IPS-NIHi11 (cell line): ENCODE results near the gene DMBX1.
A peak's percentile ranks its signal among the peaks of the same experiment; 100 is the strongest.

Experiments
- DNase-seq: peaks from one replicate; pipeline ENCODE4 v3.0.0; 2012; ENCODE audit warnings: mixed read lengths, low spot score

Gene DMBX1

DNA sequence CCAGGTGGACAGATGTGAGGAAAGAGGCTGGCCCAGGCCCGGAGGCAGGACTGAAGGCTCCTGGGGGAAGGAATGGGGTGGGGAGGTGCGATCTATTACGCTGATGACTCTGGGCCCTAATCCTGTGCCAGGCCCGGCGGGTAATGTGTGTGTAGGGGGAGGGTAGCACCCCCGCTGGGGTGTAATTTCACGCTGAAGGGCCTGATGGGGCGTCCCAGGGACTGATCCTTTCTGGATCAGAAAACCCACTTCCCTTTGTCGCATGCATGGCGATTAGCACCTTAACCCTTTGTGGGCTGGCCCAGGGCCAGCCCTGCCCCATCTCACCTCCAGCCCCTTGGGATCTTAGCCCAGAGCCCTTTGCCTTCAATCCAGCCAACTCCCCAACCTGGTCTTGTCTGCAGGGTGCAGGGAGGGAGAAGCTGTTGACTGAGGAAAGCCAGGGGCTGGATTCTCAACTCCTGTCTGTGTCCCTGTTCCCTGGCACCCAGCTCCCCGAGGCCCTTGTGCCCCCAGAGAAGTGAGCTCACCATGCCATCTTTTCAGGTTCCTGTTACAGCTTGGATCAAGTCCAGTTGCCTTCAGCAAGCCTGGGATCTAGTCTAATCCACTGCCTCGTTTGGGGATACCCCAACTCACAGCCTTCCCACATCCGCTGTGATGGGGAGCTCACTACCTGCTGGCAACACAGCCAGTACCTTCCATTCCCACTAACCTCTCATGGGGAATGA lies 35.8 kb downstream of the DMBX1 start:
- no peak for DNase-seq

DNA sequence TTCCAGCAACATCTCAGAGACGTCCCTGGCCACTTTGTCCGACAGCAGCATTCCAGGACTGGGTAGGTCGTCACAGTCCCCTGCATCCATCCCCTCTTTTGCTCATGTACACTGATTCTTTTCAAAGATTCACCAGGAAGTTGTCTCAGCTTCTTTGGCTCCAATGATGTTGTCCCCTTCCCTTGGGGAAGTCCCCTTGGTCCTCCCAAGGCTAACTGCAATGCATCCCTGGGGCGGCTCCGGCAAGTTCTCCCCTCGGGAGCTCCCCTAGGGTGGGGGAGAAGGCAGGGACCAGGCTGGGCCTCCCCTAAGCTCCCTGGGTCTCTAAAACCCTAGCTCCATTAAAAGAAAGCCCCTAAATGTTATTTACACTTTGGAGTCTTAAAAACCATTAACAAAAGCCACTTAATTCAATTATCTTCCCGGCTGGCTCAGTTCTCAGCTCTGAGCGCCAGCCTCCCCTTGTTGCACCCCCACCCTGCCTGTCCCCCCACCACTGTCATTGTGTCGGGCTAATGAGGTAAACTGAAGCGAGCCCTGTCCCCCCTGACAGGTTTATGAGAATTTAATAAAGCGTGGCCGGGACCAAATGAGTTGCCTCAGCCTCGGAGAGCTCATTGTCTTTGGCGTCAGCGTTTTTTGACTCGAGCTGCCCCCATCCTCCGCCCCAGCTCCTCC lies 36.5 kb downstream of the DMBX1 start:
- no peak for DNase-seq

DNA sequence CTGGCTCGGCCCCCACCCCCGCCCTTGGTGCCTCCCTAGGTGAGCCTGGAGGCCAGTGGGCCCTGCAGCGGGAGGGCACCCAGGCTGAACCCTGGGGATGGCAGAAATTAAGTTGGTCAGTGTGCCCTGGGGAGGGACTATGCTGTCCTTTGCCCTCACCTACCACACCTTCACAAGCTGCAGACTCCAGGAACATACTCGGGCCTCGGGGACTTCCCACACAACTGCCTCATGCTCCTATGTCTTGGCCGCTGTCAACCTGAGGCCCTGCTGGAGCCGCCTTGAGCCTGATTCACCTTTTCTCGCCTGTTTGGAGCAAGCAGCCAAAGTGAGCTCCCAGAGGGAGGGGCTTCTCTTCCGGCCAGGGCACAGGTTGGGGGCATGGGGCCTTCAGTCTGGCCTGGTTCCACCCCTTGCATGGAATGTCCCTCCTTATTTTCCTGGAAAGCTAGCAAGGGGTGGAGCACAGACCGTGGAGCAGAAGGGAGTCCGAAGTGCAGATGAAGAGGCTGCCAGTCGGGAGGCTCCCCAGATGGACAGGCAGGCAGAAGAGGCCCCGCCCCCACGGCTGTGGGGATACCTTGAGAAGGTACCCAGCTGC lies 37.2 kb downstream of the DMBX1 start:
- DNase-seq: peak; percentile 66

DNA sequence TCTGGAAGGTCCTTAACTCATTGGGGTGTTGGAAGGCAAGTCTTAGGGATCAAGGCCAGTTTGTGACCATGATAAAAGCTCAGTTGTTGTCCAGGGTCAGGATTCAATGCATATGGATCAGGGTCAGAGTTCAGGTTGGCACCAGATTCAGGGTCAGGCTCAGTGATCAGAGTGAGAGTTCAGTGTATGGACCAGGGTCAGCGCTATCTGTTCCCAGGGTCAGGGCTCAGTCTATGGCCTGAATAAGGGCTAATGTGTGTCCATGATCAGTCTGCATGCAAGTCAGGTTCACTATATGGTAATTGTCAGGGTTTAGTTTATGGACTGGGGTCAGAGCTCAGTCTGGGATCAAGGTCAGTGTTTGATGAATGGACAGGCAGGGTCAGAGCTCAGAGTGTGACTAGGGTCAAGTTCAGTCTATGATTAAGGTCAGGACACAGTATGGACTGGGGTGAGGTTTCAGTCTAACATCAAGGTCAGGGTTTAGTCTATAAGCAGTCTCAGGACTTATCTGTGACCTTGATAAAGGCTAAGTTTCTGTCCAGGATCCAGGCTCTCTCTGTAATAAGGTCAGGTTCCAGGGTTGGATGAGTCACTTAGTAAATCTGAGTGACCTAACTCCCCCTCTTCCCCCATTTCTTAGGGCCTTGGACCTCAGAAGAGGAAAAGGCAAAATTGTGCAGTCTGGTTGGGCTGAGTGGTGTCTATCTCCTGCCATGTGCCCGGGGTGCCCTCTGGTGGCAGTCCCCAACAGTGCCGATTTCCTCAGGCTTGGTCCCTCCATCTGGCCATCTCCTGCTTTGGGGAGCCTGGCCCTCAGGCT lies 38.0 kb downstream of the DMBX1 start:
- peak; percentile 86 for DNase-seq

DNA sequence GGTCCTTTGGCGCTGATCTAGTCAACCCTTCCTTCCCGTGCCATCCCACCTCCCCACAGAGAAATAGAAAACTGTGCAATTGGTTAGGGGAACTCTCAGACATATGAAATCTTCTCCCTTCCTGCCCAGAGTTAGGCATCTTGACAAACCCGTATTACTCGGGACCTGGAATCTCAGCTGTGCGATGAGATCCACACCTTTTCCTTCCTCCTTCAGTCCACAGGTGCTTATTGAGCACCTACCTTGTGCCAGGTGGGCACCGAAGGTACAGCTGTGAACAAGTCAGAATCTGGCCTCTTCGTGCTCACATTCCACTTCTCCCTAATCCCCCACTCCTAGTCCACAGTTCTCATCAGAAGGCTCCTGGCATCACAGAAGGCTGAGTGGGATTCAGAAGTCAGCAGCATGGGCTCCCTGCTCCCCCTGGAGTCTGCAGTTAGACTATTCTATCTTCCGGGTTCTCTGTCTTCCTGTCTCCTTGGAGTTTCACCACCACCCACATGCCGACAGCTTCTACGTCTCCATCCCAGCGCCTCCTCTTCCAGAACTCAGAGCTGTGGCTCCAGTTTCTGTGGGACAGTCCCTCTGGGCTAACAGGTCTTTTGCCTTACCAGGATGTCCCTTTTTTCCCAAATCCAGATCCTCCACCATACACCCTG lies 38.8 kb downstream of the DMBX1 start:
- DNase-seq: no peak

DNA sequence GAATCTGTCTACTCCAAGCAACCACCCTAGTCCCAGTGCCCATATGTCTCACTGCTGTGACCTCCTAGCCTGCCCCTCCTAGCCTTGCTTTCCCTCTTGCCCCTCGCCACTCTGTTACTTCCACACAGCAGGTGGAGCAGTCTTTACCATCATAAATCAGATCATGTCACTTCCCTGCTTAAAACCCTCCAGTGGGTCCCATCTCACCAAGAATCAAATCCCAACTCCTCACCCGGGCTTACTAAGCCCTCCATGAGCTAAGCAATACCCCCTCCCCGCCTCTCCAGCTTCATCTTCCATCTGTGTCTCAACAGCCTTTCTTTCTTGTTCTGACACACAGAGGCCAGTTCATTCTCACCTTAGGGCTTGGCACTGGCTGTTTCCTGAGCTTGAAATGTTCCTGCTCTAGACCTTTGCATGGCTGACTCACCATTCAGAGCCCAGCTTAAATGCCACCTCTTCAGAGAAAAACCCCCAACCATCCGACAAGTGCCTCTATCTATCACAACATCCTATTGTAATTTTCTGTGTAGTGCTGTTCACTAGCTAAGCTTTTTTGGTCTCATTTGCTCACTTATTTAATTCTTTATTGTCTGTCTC lies 39.5 kb downstream of the DMBX1 start:
- DNase-seq: no peak

DNA sequence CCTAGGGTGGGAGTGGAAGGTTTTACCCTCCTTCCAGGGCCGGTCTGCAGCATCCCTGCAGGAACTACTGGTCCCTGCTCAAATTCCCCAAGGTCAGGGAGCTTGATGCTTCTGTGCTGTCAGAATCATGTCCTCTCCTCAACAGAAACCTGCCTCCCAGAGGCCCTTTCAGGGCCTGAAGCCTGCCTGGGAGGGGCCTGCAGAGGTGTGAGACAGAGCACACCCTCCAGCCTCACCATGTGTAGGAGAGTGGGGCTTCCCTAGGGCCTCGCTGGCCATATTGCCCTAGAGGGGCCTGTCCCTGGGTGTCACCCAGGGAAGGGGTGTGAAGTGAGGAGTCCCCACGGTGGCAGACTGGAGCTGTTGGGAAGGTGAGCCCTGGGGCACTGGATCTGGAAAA lies 40.7 kb downstream of the DMBX1 start:
- DNase-seq: no peak

DNA sequence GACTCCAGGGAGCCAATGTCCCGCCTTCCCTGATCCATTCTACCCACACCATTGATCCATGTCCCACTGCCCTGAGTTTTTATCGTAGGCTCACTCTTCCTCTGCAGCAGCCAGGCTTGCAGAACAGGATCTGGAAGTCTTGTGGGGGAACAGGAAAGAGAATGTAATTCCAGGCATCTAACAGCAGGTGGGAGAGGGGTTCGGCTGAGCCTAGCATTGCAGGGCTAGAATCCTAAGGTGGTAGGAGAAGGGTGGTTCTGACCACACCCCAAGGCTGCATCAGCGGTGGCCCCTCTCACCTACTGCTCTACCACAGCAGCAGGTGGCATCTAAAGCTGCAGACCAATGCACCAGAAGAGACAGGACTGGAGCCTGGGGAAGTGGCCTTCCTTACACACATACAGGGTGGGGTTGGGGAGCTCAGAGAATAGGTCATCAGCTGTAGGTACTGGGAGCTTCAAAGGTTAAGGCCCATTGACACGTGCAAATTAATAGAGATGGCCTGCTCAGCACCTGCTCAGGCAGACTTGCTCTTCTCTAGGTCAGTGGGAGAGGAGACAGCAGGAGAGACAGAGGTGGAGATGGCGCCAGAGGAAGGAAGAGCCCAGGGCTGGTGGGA lies 41.3 kb downstream of the DMBX1 start:
- no peak for DNase-seq

DNA sequence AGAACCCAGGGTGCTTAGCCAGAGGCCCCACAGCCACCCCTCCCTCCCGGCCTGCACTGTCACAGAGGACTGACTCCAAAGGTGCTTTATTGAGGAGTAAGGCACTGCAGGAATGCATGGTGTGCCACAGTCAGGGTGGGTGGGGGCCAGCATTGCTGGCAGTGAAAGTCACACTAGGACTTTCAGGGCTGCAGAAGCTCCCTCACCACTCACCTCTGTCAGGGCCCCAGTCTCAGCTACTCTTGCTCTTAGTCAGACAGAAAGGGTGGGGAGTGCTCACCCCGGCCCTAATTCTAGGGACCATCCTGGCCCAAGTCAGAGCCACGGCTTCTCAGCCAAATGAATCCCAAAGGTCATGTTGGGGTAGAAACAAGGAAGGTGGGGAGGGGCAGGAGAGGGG lies 42.5 kb downstream of the DMBX1 start:
- DNase-seq: no peak

DNA sequence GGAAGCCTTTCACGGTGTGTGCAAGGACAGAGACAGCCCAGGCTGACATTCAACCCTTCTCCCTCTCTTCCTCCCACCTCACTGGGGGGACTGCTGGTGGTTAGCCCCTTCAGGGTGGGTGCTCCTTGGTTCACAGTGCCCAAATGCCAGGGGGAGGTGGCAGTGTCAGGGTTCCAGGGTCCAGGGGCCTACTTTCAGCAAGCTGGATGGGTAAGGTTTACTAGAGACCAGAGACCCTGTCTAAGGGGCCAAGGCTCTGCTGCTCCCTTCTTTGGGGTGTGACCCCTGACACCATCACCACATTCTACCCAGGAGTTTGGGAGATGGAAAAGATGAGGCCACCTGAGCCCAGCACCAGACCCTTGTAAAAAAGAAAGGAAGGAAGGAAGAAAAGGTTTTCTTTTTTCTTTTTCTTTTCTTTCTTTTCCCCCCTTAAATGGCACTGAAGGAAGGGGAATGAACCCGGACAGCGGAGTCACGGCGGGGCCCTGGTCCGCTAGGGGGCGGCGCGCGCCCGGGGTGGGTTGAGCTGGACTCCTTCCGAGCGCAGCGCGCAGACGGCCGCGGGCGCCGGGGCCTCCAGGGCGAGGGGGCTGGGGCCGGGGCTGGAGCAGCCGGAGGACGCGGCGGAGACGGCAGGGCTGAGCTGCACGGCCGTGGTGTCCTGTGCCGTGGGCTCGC lies 43.0 kb downstream of the DMBX1 start:
- peak; percentile 95 for DNase-seq

DNA sequence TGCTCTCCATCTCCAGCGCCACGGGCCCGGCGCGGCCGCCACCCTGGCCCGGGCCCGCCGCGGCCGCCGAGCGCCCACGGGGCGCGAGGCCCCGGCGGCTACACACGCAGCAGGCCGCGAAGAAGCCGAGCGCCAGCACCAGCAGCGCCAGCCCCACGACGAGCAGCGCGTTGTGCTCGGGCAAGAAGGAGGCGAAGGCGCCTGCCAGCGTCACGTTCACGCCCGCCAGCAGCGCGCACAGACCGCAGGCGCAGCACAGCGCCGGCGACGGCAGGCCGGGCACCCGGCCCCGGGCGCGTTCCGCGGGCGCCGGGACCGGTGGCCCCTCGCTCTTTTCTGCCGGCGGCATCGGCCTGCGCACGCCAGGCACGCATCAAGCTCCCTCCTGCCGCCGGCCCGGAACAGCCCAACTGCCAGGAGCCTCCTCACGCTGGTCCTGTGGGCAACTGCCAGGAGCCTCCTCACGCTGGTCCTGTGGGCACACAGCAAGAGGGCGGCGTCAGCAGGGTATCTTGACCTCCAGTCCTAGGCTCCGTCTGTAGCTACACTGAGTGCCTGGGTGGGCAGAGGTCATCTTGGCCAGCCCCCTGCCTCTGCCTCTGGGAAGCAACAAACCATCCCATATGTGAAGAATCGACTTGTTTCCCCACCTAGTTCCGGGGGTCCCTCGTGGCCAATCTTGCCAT lies 43.7 kb downstream of the DMBX1 start:
- peak; percentile 78 for DNase-seq

DNA sequence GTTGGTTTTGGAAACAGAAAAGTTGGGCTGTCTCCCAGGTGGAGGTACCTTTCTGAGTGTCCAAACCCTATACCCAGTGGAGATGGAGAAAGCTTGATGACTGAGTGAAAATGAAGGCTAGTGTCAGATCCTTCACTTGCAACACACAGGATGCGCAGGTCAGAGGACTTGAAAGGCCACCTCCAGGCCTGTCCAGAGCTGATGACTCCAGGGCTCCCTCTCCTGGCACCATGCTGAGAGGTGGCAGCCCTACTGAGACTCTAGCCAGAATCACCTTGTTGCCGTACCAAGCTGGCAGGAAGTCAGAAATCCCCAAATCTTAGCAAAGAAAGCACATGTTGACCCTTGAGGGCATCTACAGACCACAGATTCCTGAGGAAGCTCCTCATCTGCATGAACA lies 45.4 kb downstream of the DMBX1 start:
- DNase-seq: no peak

DNA sequence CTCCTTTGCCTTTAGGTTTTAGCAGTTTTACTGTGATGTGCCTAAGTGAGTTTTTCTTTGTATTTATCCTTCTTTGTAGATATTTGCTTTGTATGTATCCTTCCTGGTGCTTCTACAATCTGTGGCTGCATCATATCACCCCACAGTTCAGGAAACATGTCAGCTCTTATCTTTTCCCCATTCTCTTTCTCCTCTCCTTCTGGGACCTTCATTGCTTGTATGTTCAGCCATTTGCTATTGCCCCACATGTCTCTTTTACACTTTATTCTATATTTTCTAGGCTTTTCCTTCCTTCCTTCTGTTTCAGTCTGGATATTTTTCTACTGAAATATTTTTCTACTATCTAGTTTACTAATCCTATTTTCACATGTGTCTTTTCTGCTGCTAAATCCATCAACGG lies 46.9 kb downstream of the DMBX1 start:
- no peak for DNase-seq

DNA sequence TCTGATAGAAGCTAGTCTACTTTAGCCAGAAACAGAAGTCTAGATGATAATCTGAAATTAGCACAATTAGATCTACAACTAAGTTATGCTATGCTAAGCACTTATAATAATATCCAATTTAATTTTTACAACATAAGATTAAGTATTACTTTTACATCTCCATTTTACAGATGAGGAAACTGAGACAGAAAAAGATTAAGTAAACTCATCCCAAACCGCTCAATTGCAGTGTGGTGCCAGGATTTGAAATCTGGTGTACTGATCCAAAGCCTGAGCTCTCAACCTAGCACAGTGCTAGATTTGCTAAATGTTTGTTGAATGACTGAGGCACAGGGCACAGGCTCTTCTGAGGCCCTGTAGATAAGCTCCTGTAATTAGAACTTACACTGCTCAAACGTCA lies 48.0 kb downstream of the DMBX1 start:
- no peak for DNase-seq

DNA sequence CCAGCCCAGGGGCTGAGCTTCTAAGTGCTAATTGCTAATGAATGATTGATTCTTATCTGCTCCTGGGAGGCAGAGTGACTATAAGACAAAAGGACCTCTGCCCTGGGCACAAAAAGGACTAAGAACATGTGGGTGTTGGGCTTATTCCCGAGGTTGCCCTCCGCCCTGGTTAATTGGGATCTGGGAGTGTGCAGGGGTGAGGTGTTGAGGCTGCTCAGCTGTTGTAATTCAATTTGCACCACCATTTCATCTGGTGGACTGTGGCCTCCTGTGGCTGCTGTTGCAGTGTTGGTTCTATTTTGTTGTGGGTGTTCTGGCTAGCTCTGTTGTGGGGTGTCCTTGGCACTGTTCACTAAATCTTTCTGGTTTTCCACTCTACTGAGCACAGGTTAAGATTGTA lies 48.5 kb downstream of the DMBX1 start:
- no peak for DNase-seq
